BE2C (cell line): ENCODE results near the gene NAA35.
"Not testable (repeated sequence)": the region's sequence is repeated elsewhere in the genome, so short reads cannot be mapped to it uniquely, and the experiment has no call there.

Source experiments
- DNase-seq: peaks from one replicate; pipeline ENCODE4 v3.0.0-alpha.2; 2020
- H3K27me3 ChIP-seq: fragments of 250-450 bp; sonication (Bioruptor Pico); 2 replicates; pipeline ENCODE4 v1.5.1; 2020; ENCODE audit warnings: mild to moderate bottlenecking
- H3K36me3 ChIP-seq: fragments of 250-450 bp; sonication (Bioruptor Pico); 2 replicates; pipeline ENCODE4 v1.5.1; 2020; ENCODE audit warnings: mild to moderate bottlenecking
- H3K4me1 ChIP-seq: fragments of 250-450 bp; sonication (Bioruptor Pico); 2 replicates; pipeline ENCODE4 v1.5.1; 2020
- H3K4me3 ChIP-seq: 2 replicates; pipeline ENCODE4 v1.5.1; 2011; ENCODE audit warnings: low read depth, low read length
- H3K9me3 ChIP-seq: fragments of 250-450 bp; sonication (Bioruptor Pico); 2 replicates; pipeline ENCODE4 v1.5.1; 2020
- TF ChIP-seq, protein P1 (sequence below): IDR thresholded peaks from 2 replicates; pipeline ENCODE4 v1.5.1; 2012; ENCODE audit warnings: mild to moderate bottlenecking, low read depth, low read length

NAA35 gene

DNA sequence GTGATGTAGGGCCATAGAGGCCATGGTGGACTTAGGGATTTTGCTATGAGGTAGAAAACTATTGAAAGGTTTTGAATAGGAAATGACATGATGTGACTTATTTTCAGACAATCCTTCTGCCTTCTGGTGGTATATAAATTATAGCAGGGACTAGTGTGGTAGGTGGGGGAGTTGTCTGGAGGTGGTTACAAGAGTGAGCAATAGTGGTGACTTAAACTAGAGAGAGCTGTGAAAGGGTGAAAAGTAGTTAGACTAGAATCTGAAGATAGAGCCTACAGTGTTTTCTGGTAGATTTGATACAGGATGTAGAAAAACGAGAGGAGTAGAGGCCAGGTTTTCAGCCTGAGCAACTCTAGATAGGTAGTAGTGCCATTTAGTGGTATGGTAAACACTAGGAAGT is 32.3 kb downstream of the NAA35 start:
- Histone ChIP-seq H3K36me3 (peaks cover 21% of the 10 kb centered on the region), H3K27me3 (no peaks in the 10 kb centered on the region)

DNA sequence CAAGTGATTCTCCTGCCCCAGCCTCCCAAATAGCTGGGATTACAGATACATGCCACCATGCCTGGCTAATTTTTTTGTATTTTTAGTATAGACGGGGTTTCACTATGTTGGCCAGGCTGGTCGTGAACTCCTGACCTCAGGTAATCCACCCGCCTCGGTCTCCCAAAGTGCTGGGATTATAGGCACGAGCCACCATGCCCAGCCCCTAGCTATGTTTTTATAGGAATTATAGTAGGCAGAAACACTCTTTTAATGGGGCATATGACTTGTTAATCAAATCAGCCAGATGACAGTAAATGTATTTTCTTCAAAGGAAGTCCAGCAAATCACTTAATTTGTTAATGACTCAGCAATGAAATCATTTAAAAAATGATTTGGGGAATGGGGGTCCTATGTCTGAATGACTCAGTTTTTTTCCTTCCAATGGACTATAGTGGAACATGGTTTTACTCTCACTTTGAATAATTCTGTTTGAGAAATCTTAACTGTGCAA is 33.2 kb downstream of the NAA35 start:
- not testable (repeated sequence) for H3K4me1 ChIP-seq, H3K4me3 ChIP-seq, H3K9me3 ChIP-seq, H3K27me3 ChIP-seq
- DNase-seq, result peak; percentile 11
- H3K36me3 ChIP-seq, result peaks cover 20% of the 10 kb centered on the region

More for the DNA sequence above, 32.3 kb downstream of the NAA35 start:
- Histone ChIP-seq H3K4me1 (no peaks in the 10 kb centered on the region), H3K4me3 (no peak overlapping the region), H3K9me3 (no peaks in the 10 kb centered on the region)
- TF ChIP-seq, protein P1, sequence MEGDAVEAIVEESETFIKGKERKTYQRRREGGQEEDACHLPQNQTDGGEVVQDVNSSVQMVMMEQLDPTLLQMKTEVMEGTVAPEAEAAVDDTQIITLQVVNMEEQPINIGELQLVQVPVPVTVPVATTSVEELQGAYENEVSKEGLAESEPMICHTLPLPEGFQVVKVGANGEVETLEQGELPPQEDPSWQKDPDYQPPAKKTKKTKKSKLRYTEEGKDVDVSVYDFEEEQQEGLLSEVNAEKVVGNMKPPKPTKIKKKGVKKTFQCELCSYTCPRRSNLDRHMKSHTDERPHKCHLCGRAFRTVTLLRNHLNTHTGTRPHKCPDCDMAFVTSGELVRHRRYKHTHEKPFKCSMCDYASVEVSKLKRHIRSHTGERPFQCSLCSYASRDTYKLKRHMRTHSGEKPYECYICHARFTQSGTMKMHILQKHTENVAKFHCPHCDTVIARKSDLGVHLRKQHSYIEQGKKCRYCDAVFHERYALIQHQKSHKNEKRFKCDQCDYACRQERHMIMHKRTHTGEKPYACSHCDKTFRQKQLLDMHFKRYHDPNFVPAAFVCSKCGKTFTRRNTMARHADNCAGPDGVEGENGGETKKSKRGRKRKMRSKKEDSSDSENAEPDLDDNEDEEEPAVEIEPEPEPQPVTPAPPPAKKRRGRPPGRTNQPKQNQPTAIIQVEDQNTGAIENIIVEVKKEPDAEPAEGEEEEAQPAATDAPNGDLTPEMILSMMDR, result no peak
- no peak for DNase-seq

DNA sequence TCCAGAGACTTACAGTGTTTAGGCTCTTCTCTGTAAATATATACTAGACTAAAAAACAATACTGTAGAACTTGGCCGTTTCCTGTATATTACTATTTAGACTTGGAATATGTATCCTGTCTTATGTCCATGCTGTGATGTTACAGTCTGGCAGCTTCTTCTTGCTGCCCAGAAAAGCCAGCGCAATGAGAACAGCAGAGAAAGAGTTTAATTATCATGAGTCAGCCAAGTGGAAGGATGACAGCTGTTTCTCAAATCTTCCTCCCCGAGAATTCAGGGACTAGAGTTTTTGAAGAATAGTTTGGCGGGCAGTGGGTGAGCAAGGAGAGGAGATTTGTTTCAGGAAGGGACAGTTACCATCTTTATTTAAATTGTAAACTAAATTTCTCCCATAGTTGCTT is 37.5 kb downstream of the NAA35 start:
- DNase-seq, result no peak
- TF ChIP-seq, protein P1, result no peak
- peaks cover 33% of the 10 kb centered on the region for H3K36me3 ChIP-seq

DNA sequence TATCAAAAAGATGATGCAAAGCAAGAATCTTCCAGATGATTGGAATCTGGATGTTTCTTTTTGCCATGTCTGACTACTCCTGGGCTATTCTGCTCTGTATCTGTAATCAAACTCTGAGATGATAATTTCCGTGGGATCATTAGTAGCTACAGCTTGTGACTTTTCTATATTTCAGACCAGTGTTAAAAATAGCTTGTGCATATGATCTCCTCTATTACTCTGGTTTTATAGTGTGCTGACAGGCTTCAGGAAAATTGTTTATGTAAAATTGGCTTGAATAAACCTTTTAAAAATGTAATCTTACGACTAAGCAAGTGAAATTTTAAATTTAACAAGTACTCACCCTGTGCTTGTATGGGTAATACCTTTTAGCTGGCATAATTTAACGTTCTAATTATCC is 40.4 kb downstream of the NAA35 start:
- no peak for DNase-seq
- Histone ChIP-seq H3K4me1 (no peaks in the 10 kb centered on the region), H3K9me3 (no peaks in the 10 kb centered on the region), H3K27me3 (no peaks in the 10 kb centered on the region), H3K4me3 (no peak overlapping the region), H3K36me3 (peaks cover 40% of the 10 kb centered on the region)
- TF ChIP-seq, protein P1, result no peak

More for the DNA sequence above, 37.5 kb downstream of the NAA35 start:
- Histone ChIP-seq H3K9me3 (no peaks in the 10 kb centered on the region), H3K27me3 (no peaks in the 10 kb centered on the region), H3K4me1 (no peaks in the 10 kb centered on the region), H3K4me3 (no peak overlapping the region)

DNA sequence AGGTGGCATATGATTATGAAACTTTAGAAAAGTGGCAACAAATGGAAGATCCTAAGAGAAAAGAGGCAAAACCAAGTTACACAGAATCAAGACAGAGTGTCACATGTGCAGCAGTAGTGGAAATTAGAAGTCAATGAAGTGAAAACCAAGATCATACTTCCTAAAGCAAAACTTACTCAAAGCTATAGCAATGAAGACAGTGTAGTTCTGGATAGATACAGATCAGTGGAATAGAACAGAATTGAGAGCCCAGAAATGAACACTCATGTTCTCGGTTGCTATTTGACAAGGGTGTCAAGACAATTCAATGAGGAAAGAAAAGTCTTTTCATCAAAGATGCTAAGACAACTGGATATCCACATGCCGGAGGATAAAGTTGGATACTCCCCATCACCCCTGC is 43.5 kb downstream of the NAA35 start:
- no peaks in the 10 kb centered on the region for H3K27me3 ChIP-seq
- H3K36me3 ChIP-seq, result peaks cover 26% of the 10 kb centered on the region
- TF ChIP-seq, protein P1, result no peak
- DNase-seq, result no peak
- H3K4me3 ChIP-seq, result no peak overlapping the region
- no peaks in the 10 kb centered on the region for H3K4me1 ChIP-seq
- no peaks in the 10 kb centered on the region for H3K9me3 ChIP-seq

DNA sequence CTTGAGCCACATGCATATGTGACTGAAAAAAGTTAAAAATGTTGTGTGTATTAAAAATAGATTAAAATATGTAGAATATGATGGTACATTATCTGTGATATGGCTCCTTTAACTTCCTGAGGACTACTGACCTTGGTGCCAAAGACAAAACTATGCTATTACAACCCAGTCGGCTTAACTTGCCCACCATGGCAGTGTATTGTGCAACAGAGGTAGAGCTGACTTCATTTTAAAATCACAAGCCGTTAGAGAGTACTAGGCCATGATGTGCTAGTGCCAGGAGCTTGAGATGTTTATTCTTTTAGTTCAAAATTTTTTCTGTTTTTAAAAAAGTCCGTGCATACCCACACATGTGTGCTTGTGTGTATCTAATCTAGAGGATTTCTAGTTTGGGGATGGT is 46.3 kb downstream of the NAA35 start:
- TF ChIP-seq, protein P1, result no peak
- peaks cover 7% of the 10 kb centered on the region for H3K36me3 ChIP-seq
- H3K4me1 ChIP-seq, result no peaks in the 10 kb centered on the region
- DNase-seq, result no peak
- no peaks in the 10 kb centered on the region; the same call in 1 of the 2 replicates for H3K9me3 ChIP-seq
- H3K27me3 ChIP-seq, result no peaks in the 10 kb centered on the region
- H3K4me3 ChIP-seq, result no peak overlapping the region

DNA sequence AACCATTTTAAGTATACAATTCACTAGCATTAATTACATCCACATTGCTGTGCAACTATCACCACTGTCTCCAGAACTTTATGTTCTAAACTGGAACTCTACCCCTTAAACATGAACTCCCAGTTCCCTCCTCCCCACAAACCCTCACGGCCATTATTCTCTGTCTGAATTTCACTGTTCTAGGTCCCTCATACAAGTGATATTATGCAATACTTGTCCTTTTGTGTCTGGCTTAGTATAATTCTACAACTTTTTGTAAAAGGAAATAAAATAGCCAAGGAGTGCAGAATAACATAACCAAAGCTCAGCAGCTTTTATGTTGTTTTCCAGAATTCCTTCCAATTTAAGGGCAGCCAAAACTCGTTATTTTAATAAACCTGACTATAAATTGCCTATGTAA is 53.2 kb downstream of the NAA35 start:
- DNase-seq, result no peak
- TF ChIP-seq, protein P1, result no peak
- Histone ChIP-seq H3K36me3 (no peaks in the 10 kb centered on the region; the same call in 1 of the 2 replicates), H3K27me3 (no peaks in the 10 kb centered on the region), H3K9me3 (no peaks in the 10 kb centered on the region; the same call in 1 of the 2 replicates), H3K4me3 (no peak overlapping the region), H3K4me1 (no peaks in the 10 kb centered on the region)
